Kidney epithelial cell (primary cell): ENCODE data around the gene ASIC2. TPM values are rescaled to one million over a fixed set of nuclear protein-coding genes. Genes with fewer than 3 reads are reported as not detected.

Experiments
- DNase-seq: peaks from one replicate; pipeline ENCODE4 v3.0.0-alpha.2; 2010; ENCODE audit warnings: low read depth
- H3K27me3 ChIP-seq: 2 replicates; pipeline ENCODE4 v1.6.0; 2011; ENCODE audit warnings: low read length; ENCODE audit not compliant: control insufficient read depth, insufficient read depth
- H3K36me3 ChIP-seq: 2 replicates; pipeline ENCODE4 v1.5.1; 2011; ENCODE audit warnings: low read length; ENCODE audit not compliant: control insufficient read depth, insufficient read depth
- H3K4me3 ChIP-seq: 2 replicates; pipeline ENCODE4 v1.5.1; 2011; ENCODE audit warnings: low read depth, mild to moderate bottlenecking, control low read depth, low read length
- CTCF ChIP-seq: IDR thresholded peaks from 2 replicates; pipeline ENCODE4 v1.5.1; 2011; ENCODE audit warnings: mild to moderate bottlenecking, moderate library complexity, low read length, control low read depth, inconsistent platforms; ENCODE audit not compliant: insufficient read depth, poor library complexity, severe bottlenecking
- total RNA-seq: library from RNA; depleted of rRNA; stranded (reverse); fragments of >200 nt; gene quantifications from 2 replicates; pipeline ENCODE4 v1.2.3, GENCODE V29; 2015

Gene ASIC2
- total RNA-seq, 1 donor from 2014 or later = 0.25 TPM

GRCh38 chr17:33294994-33295393, 1.9 kb upstream of the ASIC2 start:
- H3K36me3 ChIP-seq = no peaks in the 10 kb centered on the region
- no peak for DNase-seq
- no peak overlapping the region for H3K4me3 ChIP-seq
- no peak for TF ChIP-seq CTCF
- peaks cover 14% of the 10 kb centered on the region for H3K27me3 ChIP-seq

GRCh38 chr17:33292201-33292980, 704 bp downstream of the ASIC2 start:
- Histone ChIP-seq H3K36me3 (no peaks in the 10 kb centered on the region), H3K27me3 (peaks cover 14% of the 10 kb centered on the region), H3K4me3 (peak overlapping the region; percentile 40)
- peak; percentile 75 for TF ChIP-seq CTCF
- DNase-seq = no peak

- Histone ChIP-seq H3K36me3 (no peaks in the 10 kb centered on the region), H3K4me3 (peak overlapping the region; percentile 40), H3K27me3 (peaks cover 14% of the 10 kb centered on the region)
- no peak for TF ChIP-seq CTCF
- no peak for DNase-seq
These were observed 1.6 kb downstream of the ASIC2 start for GRCh38 chr17:33291248-33292200.

- Histone ChIP-seq H3K27me3 (peaks cover 14% of the 10 kb centered on the region), H3K36me3 (no peaks in the 10 kb centered on the region), H3K4me3 (no peak overlapping the region)
- no peak for TF ChIP-seq CTCF
- no peak for DNase-seq
These were observed 2.8 kb downstream of the ASIC2 start for GRCh38 chr17:33290253-33290652.

GRCh38 chr17:33288954-33289353, 4.1 kb downstream of the ASIC2 start:
- peaks cover 12% of the 10 kb centered on the region for H3K27me3 ChIP-seq
- DNase-seq = no peak

More at GRCh38 chr17:33288954-33289353, 4.1 kb downstream of the ASIC2 start:
- no peak for TF ChIP-seq CTCF
- Histone ChIP-seq H3K36me3 (no peaks in the 10 kb centered on the region), H3K4me3 (no peak overlapping the region)
